IMR-90 (cell line): ENCODE measurements around the gene MMP21. TPM values are rescaled to one million over a fixed set of nuclear protein-coding genes. Genes with fewer than 3 reads are reported as not detected.

Experiments
- ATAC-seq: fragments of 200-7000 bp; cut with Tn5 transposase; 2 replicates; pipeline ENCODE4 v1.9.1; 2020; ENCODE audit warnings: low read depth, mild to moderate bottlenecking, moderate library complexity
- BruUV-seq: library from RNA; stranded (reverse); fragments of 400-500 nt; replicated peaks from 2 replicates; lab custom pipeline; 2021; lab: Mats Ljungman, UMichigan
- CTCF ChIA-PET: fragments of 300-600 bp; formaldehyde crosslinking; extraction: SDS; loops from one replicate; lab custom pipeline; 2021; ENCODE audit warnings: antibody characterized with exemption; lab: Yijun Ruan, JAX
- POLR2A ChIA-PET: fragments of 300-600 bp; sonication (Branson Sonifier 250); formaldehyde crosslinking; loops from one replicate; lab custom pipeline; 2022; ENCODE audit warnings: antibody characterized with exemption; ENCODE audit not compliant: unreplicated experiment; lab: Charles Lee
- DNase-seq: peaks from one replicate; pipeline ENCODE4 v3.0.0; 2013
- H2AFZ ChIP-seq: replicated peaks from 2 replicates; pipeline ENCODE3; 2013; ENCODE audit warnings: low read length, mild to moderate bottlenecking; ENCODE audit not compliant: poor library complexity
- H2AK5ac ChIP-seq: 2 replicates; pipeline ENCODE4 v1.6.1; 2013; ENCODE audit warnings: low read depth, low read length, inconsistent platforms
- H2AK9ac ChIP-seq: replicated peaks from 2 replicates; pipeline ENCODE3; 2013; ENCODE audit warnings: mild to moderate bottlenecking, low read depth, low read length, moderate library complexity; ENCODE audit not compliant: poor library complexity
- H2BK120ac ChIP-seq: 2 replicates; pipeline ENCODE4 v1.6.1; 2013; ENCODE audit warnings: low read depth, low read length, inconsistent platforms
- H2BK15ac ChIP-seq: 3 replicates; pipeline ENCODE4 v1.6.1; 2013; ENCODE audit warnings: low read depth, low read length, inconsistent platforms
- H2BK20ac ChIP-seq: 2 replicates; pipeline ENCODE4 v1.6.1; 2013; ENCODE audit warnings: low read depth, mild to moderate bottlenecking, inconsistent platforms, low read length, moderate library complexity
- H2BK5ac ChIP-seq: 2 replicates; pipeline ENCODE4 v1.6.1; 2013; ENCODE audit warnings: mild to moderate bottlenecking, low read depth, low read length, inconsistent platforms; ENCODE audit not compliant: poor library complexity, severe bottlenecking
- H3K14ac ChIP-seq: replicated peaks from 2 replicates; pipeline ENCODE4 v1.6.1; 2013; ENCODE audit warnings: low read depth, low read length, inconsistent platforms
- H3K18ac ChIP-seq: 2 replicates; pipeline ENCODE4 v1.6.1; 2013; ENCODE audit warnings: low read depth, low read length, control low read depth
- H3K23ac ChIP-seq: 2 replicates; pipeline ENCODE4 v1.6.1; 2013; ENCODE audit warnings: low read depth, low read length, inconsistent platforms
- H3K27ac ChIP-seq: 2 replicates; pipeline ENCODE4 v1.5.1; 2013; ENCODE audit warnings: mild to moderate bottlenecking, control low read depth, low read length; ENCODE audit not compliant: insufficient read depth
- H3K27me3 ChIP-seq: 2 replicates; pipeline ENCODE4 v1.6.1; 2013; ENCODE audit warnings: low read length; ENCODE audit not compliant: control insufficient read depth, insufficient read depth
- H3K36me3 ChIP-seq: 2 replicates; pipeline ENCODE4 v1.6.1; 2013; ENCODE audit warnings: low read length, mixed read lengths; ENCODE audit not compliant: control insufficient read depth, insufficient read depth
- H3K4ac ChIP-seq: 2 replicates; pipeline ENCODE4 v1.6.1; 2013; ENCODE audit warnings: low read depth, low read length, inconsistent platforms
- H3K4me1 ChIP-seq: 2 replicates; pipeline ENCODE4 v1.6.1; 2013; ENCODE audit warnings: low read length, mixed read lengths; ENCODE audit not compliant: control insufficient read depth, insufficient read depth
- H3K4me2 ChIP-seq: 2 replicates; pipeline ENCODE4 v1.6.1; 2013; ENCODE audit warnings: low read depth, mild to moderate bottlenecking, control low read depth, low read length, moderate library complexity
- H3K4me3 ChIP-seq: 2 replicates; pipeline ENCODE4 v1.5.1; 2013; ENCODE audit warnings: low read depth, mild to moderate bottlenecking, control low read depth, low read length, moderate library complexity; ENCODE audit not compliant: insufficient read depth
- H3K56ac ChIP-seq: 2 replicates; pipeline ENCODE4 v1.6.1; 2013; ENCODE audit warnings: low read length, inconsistent platforms; ENCODE audit not compliant: insufficient read depth; ENCODE audit errors: extremely low read depth
- H3K79me1 ChIP-seq, 2 experiments: 2 replicates each; pipeline ENCODE4 v1.6.1; 2013; ENCODE audit warnings: low read length in 2 of 2, inconsistent platforms in 1 of 2, low read depth in 1 of 2
- H3K9ac ChIP-seq: 2 replicates; pipeline ENCODE4 v1.6.1; 2013; ENCODE audit warnings: low read depth, low read length, control low read depth
- H3K9me1 ChIP-seq: 2 replicates; pipeline ENCODE4 v1.6.1; 2013; ENCODE audit warnings: low read length, inconsistent platforms; ENCODE audit not compliant: insufficient read depth
- H3K9me3 ChIP-seq: 2 replicates; pipeline ENCODE4 v1.6.1; 2013; ENCODE audit warnings: low read length; ENCODE audit not compliant: control insufficient read depth, insufficient read depth
- H4K20me1 ChIP-seq: 2 replicates; pipeline ENCODE4 v1.6.1; 2013; ENCODE audit warnings: low read length, inconsistent platforms; ENCODE audit not compliant: insufficient read depth
- H4K5ac ChIP-seq: 2 replicates; pipeline ENCODE4 v1.6.1; 2013; ENCODE audit warnings: mild to moderate bottlenecking, low read depth, low read length, control low read depth
- H4K8ac ChIP-seq, 2 experiments: 2 replicates each; pipeline ENCODE4 v1.6.1; 2013; ENCODE audit warnings: low read depth in 2 of 2, low read length in 2 of 2, control low read depth in 1 of 2, inconsistent platforms in 1 of 2
- H4K91ac ChIP-seq: 2 replicates; pipeline ENCODE4 v1.6.1; 2013; ENCODE audit warnings: low read depth, low read length, inconsistent platforms; ENCODE audit not compliant: insufficient read depth
- MAFK ChIP-seq: IDR thresholded peaks from 2 replicates; pipeline ENCODE4 v1.6.1; 2012; ENCODE audit warnings: low read depth, low read length, improper control_type of control experiment
- MAZ ChIP-seq: IDR thresholded peaks from 2 replicates; pipeline ENCODE4 v1.6.1; 2012; ENCODE audit warnings: low read depth, mild to moderate bottlenecking, low read length, improper control_type of control experiment, moderate library complexity, borderline replicate concordance
- MXI1 ChIP-seq: IDR thresholded peaks from 2 replicates; pipeline ENCODE4 v1.6.1; 2012; ENCODE audit warnings: low read depth, mild to moderate bottlenecking, low read length, moderate library complexity, borderline replicate concordance
- NFE2L2 ChIP-seq: fragments of 150-350 bp; IDR thresholded peaks from 2 replicates; pipeline ENCODE4 v1.6.1; 2016; ENCODE audit warnings: low read depth, mild to moderate bottlenecking, low read length
- RAD21 ChIP-seq: IDR thresholded peaks from 2 replicates; pipeline ENCODE4 v1.6.1; 2012; ENCODE audit warnings: low read length, improper control_type of control experiment
- RCOR1 ChIP-seq: IDR thresholded peaks from 2 replicates; pipeline ENCODE4 v1.6.1; 2012; ENCODE audit warnings: mild to moderate bottlenecking, low read length, improper control_type of control experiment; ENCODE audit not compliant: insufficient replicate concordance
- RFX5 ChIP-seq: IDR thresholded peaks from 2 replicates; pipeline ENCODE4 v1.8.0; 2012; ENCODE audit warnings: low read depth, mild to moderate bottlenecking, low read length, moderate library complexity
- SMC3 ChIP-seq: fragments of 150-350 bp; IDR thresholded peaks from 2 replicates; pipeline ENCODE4 v1.6.1; 2016; ENCODE audit warnings: low read depth, mild to moderate bottlenecking, antibody characterized with exemption, low read length, moderate library complexity
- WGBS, 2 experiments: methylation state at CpG; one replicate each; pipeline versions ENCODE4 v1.1.5 to v1.1.7; 2013; ENCODE audit warnings: missing lambda C conversion rate in 2 of 2; ENCODE audit not compliant: insufficient read length in 1 of 2; ENCODE audit errors: extremely low coverage in 2 of 2; 5-methylcytosine and 5-hydroxymethylcytosine counted together
- dilution Hi-C: fragments of 300-500 bp; cut with HindIII; formaldehyde crosslinking; loops from one replicate; pipeline ENCODE4 v1.14.3; 2018; ENCODE audit warnings: low sequenced_read_pairs; ENCODE audit not compliant: unreplicated experiment
- in situ Hi-C: fragments of 300-500 bp; cut with MboI; formaldehyde crosslinking; loops from 3 replicates; pipeline ENCODE4 v1.14.3; 2019; ENCODE audit warnings: low sequenced_read_pairs, inconsistent platforms, mixed read lengths
- intact Hi-C: fragments of 100-400 bp; cut with micrococcal nuclease; formaldehyde crosslinking; loops from 2 replicates; pipeline ENCODE4 v1.10.0; 2022
- polyA plus RNA-seq, 3 experiments: library from polyadenylated mRNA; depleted of rRNA; stranded (reverse); fragments of >200 nt; gene quantifications; 2 replicates each; pipeline ENCODE4 v1.2.3, GENCODE V29; 2012; ENCODE audit warnings: low replicate concordance in 1 of 3
- total RNA-seq: library from RNA; depleted of rRNA; stranded (reverse); fragments of >200 nt; gene quantifications from 2 replicates; pipeline ENCODE4 v1.2.3, GENCODE V29; 2012
- TF ChIP-seq, protein P1 (sequence below): fragments of 150-350 bp; IDR thresholded peaks from 2 replicates; pipeline ENCODE4 v1.6.1; 2016; ENCODE audit warnings: low read depth, mild to moderate bottlenecking, low read length, moderate library complexity, borderline replicate concordance
- TF ChIP-seq, protein P2 (sequence below): fragments of 150-350 bp; IDR thresholded peaks from 2 replicates; pipeline ENCODE4 v1.6.1; 2017; ENCODE audit warnings: mild to moderate bottlenecking, antibody characterized with exemption, low read length, low read depth

The MMP21 gene
- total and polyA plus RNA-seq, 2 of the 4 experiments (the other 2 are of a cell fraction) = not detected

DNA sequence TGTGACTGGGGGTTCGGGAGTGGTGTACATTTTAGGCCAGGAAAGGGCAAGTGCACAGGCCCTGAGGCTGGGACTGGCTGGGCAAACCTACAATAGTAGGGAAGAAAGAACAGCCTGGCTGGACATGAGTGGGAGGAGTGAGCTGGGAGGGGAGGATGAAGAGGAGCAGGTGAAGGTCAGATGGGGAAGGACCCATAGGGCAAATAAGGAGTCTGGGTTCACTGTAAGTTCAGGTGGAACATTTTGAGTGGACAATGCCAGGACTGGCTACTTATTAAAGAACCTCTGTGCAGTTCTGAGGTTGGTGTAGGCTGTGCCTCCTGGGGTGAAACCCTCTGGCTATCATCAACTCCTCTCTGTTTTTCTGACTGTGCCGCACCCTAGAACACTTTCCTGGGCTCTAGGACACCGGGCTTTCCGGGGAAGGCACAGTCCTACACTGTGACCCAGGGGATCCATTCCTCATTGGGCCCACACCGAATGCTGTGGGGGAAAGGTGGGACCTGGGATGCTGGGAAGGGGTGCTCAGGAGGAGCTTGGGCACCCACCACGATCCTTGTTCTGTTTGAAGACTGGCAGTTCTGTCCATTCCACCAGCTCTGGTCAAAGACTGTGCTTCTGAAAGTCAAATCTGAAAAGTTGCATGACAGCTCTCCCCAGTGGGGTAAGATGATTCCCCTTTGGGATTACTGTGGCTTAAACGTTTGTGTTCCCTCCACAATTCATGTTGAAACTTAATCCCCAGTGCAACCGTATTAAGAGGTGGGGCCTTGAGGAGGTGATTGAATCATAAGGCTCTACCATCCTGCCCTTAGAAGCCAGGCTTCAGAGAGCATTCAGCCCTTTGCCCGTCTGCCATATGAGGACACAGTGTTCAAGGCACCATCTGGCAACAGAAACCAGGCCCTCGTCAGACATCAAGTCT is 4.0 kb upstream of the MMP21 start:
- no peak overlapping the region for H3K4ac ChIP-seq
- peaks cover 3% of the 10 kb centered on the region; the same call in 1 of the 2 replicates for H3K27me3 ChIP-seq
- H2BK20ac ChIP-seq = no peak overlapping the region
- no peaks in the 10 kb centered on the region for H3K9me1 ChIP-seq
- ATAC-seq = no peak
- ChIA-PET CTCF (no interaction called here), POLR2A (no interaction called here)
- intact Hi-C loops (no loop called here), in situ Hi-C loops (no loop called here), dilution Hi-C loops (no loop called here)
- no peak overlapping the region for H4K91ac ChIP-seq
- H3K79me1 ChIP-seq = no peaks in the 10 kb centered on the region
- no peaks in the 10 kb centered on the region for H4K20me1 ChIP-seq
- no peak overlapping the region for H3K56ac ChIP-seq
- no peak overlapping the region for H3K4me3 ChIP-seq
- no peaks in the 10 kb centered on the region for H3K9me3 ChIP-seq
- H2AFZ ChIP-seq = no peak overlapping the region
- no peak overlapping the region for H2AK5ac ChIP-seq
- H2BK15ac ChIP-seq = no peak overlapping the region
- H3K9ac ChIP-seq = no peak overlapping the region
- no peak overlapping the region for H3K23ac ChIP-seq
- H4K8ac ChIP-seq = no peak overlapping the region
- H4K5ac ChIP-seq = no peak overlapping the region
- no peak overlapping the region for H2AK9ac ChIP-seq
- no peak overlapping the region for H3K14ac ChIP-seq
- H3K27ac ChIP-seq = no peak overlapping the region
- no peak overlapping the region for H3K4me2 ChIP-seq
- TF ChIP-seq MXI1 (no peak), SMC3 (no peak), RCOR1 (no peak), MAZ (no peak), NFE2L2 (no peak), RAD21 (no peak), MAFK (no peak), RFX5 (no peak)
- TF ChIP-seq, protein P1, sequence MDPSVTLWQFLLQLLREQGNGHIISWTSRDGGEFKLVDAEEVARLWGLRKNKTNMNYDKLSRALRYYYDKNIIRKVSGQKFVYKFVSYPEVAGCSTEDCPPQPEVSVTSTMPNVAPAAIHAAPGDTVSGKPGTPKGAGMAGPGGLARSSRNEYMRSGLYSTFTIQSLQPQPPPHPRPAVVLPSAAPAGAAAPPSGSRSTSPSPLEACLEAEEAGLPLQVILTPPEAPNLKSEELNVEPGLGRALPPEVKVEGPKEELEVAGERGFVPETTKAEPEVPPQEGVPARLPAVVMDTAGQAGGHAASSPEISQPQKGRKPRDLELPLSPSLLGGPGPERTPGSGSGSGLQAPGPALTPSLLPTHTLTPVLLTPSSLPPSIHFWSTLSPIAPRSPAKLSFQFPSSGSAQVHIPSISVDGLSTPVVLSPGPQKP = no peak
- TF ChIP-seq, protein P2, sequence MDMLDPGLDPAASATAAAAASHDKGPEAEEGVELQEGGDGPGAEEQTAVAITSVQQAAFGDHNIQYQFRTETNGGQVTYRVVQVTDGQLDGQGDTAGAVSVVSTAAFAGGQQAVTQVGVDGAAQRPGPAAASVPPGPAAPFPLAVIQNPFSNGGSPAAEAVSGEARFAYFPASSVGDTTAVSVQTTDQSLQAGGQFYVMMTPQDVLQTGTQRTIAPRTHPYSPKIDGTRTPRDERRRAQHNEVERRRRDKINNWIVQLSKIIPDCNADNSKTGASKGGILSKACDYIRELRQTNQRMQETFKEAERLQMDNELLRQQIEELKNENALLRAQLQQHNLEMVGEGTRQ = no peak
- no peak overlapping the region for H2BK5ac ChIP-seq
- H3K18ac ChIP-seq = no peak overlapping the region
- H2BK120ac ChIP-seq = no peak overlapping the region
- H3K36me3 ChIP-seq = no peaks in the 10 kb centered on the region
- no peaks in the 10 kb centered on the region for H3K4me1 ChIP-seq
- 20% methylated on average over 1 of the region's 10 CpGs; no CpG with 5 or more reads in 1 of the 2 experiments for WGBS, 2 experiments
- BruUV-seq = no TSS peak
- DNase-seq = no peak
